ELR (cell line): ENCODE measurements around the gene KDM5D.
A peak's percentile ranks its signal among the peaks of the same experiment; 100 is the strongest.

Source experiments
- DNase-seq: peaks from one replicate; pipeline ENCODE4 v3.0.0-alpha.2; 2015; ENCODE audit warnings: low read depth

KDM5D gene

DNA sequence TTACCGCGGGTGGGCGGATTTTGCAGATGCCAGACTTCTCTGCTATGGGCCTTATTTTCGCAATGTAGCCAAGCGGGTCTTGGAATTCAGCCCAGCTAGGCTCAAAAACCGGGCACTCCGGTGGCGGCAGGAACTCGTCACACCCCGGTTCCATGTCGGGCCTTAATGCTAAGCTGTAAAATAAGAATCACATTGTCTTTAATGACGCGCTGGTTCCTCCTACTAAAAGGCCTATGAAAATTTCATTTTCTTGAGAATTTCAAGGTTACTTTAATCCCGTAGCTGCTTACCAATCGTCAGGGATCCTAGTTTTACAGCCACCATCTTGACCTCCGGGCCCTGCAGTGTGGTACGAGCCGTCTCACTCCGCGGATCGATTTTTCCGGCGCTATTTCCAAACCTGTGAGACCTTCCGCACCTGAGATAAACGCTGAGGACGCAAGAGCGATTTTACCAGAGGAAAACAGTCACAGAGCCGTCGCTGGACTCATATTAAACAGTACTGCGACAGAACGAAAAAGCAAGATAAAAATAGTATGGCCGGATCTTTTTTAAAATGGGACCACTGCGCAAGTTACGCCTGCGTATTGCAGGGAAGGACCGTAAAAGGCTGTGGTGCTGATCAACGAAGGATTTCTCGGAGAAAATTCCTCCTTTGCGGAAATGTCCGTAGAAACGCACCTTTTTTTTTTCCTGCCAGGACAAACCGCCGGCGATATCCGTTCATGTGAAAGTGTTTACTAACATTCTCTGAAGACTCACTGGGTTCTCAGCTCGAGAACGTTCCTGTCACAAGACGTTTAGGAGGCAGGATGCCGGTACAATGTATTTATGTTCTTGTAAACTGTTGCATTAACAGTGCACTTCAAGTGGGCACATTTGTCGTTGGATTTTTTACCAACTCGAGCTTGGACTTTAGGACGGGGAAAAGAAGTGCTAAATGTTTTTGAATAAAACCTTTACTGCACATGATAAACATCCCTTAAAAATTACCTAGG is at the start of gene KDM5D:
TSS of gene KDM5D (minus strand) at position 346 of the 998 bp plus-strand sequence. CDS start at position 154, 192 bp downstream.
- DNase-seq: peak; percentile 68

DNA sequence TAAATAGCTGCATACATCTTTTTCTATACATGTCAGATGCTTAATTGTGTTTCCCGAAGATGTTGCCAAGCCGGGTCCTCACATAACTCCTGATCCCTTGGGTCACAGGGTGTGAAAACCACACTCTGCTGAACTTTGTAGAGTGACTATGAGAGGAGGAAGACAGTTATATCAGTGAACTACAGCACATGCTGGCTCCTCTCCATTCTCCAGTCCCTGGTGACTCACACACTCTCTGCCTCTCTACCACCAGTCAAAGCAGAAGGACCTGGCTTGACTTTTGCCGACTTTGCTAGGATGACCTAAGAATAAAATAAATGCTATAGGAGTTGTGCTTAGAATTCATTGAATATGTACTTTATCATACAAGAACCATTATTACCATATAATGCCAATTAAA is 23.8 kb upstream of the KDM5D start:
- DNase-seq: no peak

DNA sequence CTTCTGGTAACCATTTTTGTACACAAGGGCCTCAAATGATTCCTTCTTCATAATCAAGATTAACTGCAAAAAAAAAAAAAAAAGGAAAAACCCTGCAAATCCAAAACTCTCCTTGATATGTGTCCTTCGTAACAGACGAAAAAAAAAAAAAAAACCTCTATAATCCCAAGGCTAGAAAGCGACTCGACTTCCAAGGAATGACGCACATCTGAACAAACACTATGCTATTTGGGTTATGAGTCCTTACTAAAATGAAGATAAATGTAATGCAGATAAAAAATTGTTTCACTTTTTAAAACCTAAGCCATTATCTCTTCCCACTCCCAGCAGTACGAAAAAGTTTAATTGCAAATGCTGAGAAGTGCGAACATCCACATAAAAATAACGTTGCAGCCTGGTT is 1.2 kb downstream of the KDM5D start:
- DNase-seq: no peak

DNA sequence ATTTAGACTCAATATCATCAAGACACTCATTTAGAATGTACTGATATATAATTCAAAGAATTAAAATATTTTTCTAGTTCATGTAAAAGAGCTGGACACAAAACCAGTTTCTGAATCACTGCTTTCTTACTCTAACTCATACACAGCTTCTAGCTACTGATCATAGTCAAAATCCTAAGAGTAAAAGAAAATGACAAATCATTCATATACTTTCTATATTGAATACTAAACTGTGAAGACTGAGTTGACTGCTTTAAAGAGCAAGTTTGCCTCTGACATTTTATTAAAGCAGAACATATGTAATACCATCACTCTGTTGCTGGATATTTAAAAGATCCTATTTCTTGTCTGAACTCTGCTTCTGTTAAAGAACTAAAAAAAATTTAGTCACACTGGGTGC is 2.4 kb downstream of the KDM5D start:
- no peak for DNase-seq

GRCh38 chrY:19734425-19734824 is 10.1 kb downstream of the KDM5D start:
- DNase-seq: no peak

GRCh38 chrY:19717950-19718349 is 26.6 kb downstream of the KDM5D start:
- no peak for DNase-seq

GRCh38 chrY:19717146-19717545 is 27.4 kb downstream of the KDM5D start:
- no peak for DNase-seq

DNA sequence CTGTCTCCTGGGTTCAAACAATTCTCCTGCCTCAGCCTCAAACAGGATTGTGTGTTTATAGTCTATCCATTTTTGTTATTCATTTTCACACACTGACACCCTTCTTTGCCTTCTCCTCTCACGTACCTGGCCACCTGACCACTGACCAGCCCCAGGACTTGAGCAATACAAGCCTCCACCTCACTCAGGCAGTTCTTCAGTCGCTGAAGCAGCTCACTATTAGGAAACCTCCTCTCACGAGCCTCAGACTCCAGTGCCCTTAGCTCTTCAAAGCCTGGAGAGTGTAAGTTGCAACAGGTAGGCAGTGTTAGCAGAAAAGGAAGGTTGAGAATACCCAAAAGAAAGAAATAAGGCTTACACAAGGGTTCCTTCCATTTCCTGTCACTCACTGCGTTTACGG is 29.3 kb downstream of the KDM5D start:
- no peak for DNase-seq

DNA sequence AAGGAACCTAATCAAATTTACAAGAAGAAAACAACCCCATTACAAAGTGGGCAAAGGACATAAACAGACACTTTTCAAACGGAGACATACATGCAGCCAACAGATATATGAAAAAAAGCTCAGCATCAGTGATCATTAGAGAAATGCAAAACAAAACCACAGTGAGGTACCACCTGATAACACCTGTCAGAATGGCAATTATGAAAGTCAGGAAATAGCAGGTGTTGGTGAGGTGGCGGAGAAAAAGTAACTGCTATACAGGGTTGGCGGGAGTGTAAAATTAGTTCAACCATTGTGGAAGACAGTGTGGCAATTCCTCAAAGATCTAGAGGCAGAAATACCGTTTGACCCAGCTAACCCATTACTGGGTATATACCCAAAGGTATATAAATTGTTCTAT is 31.1 kb downstream of the KDM5D start:
- DNase-seq: no peak

DNA sequence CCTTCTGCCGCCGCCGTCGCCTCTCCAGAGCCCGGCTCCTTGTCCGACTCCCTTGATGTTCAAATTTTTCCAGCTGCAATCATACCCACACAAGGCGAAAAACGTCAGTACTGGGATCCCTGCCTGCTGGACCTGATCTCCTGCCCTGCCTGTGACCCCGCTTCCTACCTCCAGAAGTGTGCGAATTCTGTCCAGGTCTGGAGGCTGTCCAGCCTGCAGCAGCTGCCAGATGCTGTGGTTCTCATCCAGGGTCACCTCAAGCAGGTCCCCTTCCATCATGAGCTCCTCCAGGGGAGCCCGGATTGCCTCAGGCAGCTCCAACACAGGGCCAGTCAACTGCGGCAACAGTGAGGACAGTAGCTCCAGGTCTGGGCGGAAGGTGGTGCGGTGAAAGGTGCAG is 38.3 kb downstream of the KDM5D start:
- DNase-seq: no peak

DNA sequence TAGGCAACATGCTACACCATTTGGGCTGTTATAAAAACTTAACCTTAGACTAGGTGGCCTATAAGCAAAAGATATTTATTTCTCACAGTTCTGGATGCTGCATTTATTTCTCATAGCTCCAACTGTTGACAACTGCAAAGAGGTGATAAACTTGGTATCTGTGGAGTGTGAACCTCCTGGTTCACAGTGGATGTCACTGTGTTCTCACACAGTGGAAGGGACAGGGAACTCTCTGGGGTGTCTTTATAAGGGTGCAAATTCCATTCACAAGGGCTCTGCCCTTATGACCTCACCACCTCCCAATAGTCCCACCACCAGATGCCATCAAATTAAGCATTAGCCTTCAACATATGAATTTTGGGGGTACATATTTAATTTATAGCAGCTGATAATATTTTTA is 46.0 kb downstream of the KDM5D start:
- no peak for DNase-seq

GRCh38 chrY:19680821-19681220 is 63.7 kb downstream of the KDM5D start:
- DNase-seq: no peak
